ENCODE data around the gene DDT.
"Not testable (repeated sequence)": the region's sequence is repeated elsewhere in the genome, so short reads cannot be mapped to it uniquely, and the experiment has no call there.

Gene DDT

DNA sequence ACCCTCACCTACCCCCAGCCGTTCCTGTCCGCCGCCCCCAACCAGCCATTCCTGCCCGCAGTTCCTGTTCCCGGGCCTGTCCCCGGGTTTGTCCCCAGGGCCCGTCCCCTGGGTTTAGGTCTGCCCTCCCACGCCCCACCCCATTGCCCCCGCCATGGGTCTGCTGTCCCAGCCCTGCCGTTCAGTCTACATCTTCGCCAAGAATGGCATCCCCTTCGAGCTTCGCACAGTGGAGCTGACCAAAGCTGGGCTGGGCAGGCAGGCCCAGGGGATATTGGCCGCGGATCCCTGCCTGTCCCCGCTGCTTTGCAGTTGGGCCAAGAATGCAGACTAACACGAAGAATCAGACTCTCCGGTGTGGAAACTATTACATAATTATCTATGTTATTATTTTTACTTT, 24.5 kb downstream of the DDT start:
- DNase-seq: not testable (repeated sequence)

GRCh38 chr22:23947391-23947790, 26.9 kb downstream of the DDT start:
- not testable (repeated sequence) for DNase-seq

- DNase-seq: not testable (repeated sequence)
Measured at GRCh38 chr22:23940166-23940565, 34.1 kb downstream of the DDT start.

DNA sequence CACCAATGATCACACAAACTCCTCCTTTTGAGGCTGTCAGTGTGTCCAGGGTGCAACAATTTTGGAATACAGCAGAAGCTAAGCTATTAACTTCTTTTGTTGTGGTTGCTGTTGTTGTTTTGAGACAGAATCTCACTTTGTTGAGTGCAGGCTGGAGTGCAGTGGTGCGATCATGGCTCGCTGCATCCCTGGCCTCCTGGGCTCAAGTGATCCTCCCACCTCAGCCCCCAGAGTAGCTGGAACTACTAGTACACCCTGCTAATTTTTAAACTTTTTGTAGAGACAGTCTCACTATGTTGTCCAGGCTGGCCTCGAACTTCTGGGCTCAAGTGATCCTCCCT, 35.3 kb downstream of the DDT start:
- DNase-seq: no peak

GRCh38 chr22:23938328-23939016, 35.8 kb downstream of the DDT start:
- no peak for DNase-seq

DNA sequence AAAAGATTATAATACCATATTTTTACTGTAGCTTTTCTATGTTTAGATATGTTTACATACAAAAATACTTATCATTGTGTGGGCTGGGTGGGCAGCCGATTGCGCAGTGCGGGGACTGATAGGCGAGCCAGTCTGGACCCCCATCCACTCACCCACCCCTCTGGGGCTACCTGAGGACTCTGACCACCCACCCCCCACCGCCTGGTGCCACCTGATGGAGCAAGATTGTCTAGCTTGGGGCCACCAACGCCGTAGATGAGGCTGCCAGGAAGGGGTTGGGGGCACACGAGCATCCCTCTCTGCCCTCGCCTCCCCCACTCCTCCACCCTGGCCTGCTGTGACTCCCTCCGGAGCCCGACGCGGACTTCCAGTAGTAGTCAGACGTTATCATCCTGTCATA, 47.7 kb downstream of the DDT start:
- DNase-seq: no peak

GRCh38 chr22:23925020-23925606, 49.1 kb downstream of the DDT start:
- no peak for DNase-seq

DNA sequence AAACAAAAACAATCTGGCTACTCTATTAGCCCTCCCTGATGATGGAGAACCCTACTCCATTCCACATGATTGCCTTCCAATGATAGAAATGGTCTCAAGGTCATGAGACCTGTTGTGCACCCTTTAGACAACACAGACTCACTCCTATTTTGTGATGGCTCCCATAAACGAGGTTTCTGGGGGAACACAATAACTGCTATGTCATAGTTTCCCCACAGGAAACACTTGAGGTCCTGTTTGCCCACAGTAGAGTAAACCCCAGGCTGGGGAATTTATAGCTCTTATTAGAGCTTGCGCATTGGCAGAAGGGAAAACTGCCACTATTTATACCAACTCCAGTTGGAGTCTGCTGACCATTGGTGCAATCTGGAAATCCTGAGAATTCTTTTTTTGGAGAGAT, 51.3 kb downstream of the DDT start:
- DNase-seq: no peak

DNA sequence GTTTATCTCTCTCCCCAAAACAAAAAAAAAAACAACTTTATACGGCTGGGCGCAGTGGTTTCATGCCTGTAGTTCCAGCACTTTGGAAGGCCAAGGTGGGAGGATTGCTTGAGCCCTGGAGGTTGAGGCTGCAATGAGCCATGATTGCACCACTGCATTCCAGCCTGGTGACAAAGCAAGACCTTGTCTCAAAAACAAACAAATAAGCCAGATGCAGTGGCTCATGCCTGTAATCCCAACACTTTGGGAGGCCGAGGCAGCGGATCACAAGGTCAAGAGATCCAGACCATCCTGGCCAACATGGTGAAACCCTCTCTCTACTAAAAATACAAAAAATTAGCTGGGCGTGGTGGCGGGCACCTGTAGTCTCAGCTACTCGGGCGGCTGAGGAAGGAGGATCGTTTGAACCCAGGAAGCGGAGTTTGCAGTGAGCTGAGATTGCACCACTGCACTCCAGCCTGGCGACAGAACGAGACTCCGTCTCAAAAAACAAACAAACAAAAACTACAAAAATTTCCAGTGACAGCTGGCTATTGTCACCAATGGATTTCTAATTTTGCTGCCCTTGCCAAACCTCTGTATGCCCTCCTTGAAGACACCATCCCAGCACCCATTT, 52.5 kb downstream of the DDT start:
- DNase-seq: not testable (repeated sequence)

All from SHP77 (cell line).